Lung microvascular endothelial cell (primary cell): Measurements from ENCODE around the gene SLC24A4. TPM values are rescaled to one million over a fixed set of nuclear protein-coding genes. Genes with fewer than 3 reads are reported as not detected.
"Not testable (repeated sequence)": the region's sequence is repeated elsewhere in the genome, so short reads cannot be mapped to it uniquely, and the experiment has no call there.

Experiments used
- DNase-seq, 2 donors: peaks; one replicate each; pipeline versions ENCODE4 v3.0.0 to v3.0.0-alpha.2; 2010; ENCODE audit warnings: low read depth in 2 of 2
- total RNA-seq: library from RNA; depleted of rRNA; stranded (reverse); fragments of >200 nt; gene quantifications from 2 replicates; pipeline ENCODE4 v1.2.1, GENCODE V29; 2014

The SLC24A4 gene
- total RNA-seq, 1 donor from 2014 or later: under 0.01 TPM

- no peak for DNase-seq
Observed at GRCh38 chr14:92369097-92369496, 46.1 kb downstream of the SLC24A4 start.

DNA sequence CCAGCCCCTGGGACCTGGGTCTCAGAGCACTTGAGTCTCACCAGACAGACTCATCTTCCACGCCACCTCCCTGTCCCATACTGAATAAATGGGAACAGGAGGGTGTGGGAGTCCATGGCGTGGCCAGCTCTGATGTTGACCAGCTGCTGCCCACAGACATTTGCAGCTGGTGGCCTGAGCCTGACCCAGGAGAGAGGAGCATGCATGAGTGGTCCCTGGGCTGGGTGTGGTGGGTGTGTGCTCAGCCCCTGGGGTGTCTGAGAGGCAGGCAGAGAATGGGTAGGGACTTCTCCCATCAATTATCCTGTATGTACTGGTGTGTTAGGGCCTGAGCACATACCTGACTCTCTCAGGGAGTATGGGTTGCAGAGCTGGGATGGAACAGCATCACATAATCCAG is 49.3 kb downstream of the SLC24A4 start:
- DNase-seq: no peak

DNA sequence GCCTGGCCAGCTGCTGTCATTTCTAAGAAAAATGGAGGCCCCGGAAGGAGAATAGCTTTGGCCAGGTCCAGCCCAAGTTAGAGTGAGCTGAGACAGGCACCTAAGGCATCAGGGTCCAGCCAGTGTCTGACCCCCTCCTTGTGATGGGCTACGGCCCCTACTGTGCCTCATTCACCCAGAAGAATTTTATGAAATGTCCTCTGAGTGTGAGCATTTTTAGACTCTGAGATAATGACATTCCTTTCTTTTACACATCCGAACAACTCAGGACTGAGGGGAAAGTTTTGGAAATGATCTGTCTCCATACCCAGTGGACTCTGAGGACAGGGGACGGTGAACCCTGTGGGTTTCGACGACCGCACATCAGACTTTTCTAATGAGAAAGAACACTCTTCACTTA is 50.4 kb downstream of the SLC24A4 start:
- no peak for DNase-seq

- no peak for DNase-seq
Observed at GRCh38 chr14:92380131-92380530, 57.2 kb downstream of the SLC24A4 start.

DNA sequence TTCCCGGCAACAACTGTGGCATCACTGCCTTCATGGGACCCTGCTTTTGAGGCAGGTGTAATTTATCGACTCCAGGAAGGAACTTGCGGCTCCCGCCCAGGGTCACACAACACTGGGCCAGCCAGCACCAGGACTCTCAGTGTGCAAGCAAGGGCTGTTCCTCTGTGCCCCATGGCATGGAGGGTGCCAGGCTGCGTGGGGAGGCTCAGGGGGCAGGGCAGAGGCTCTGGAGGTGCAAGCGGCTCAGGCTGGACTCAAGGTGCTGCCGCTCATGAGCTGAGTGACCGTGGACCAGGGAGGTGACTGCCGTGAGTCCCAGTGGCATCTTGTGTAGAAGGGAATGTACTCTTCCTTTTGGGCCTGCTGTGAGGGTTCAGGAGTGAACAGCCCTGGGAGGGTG is 57.6 kb downstream of the SLC24A4 start:
- no peak for DNase-seq

- DNase-seq: peak in 1 of 2 donors; percentile 4
Observed at GRCh38 chr14:92382677-92383076, 59.7 kb downstream of the SLC24A4 start.

GRCh38 chr14:92383805-92384204 is 60.8 kb downstream of the SLC24A4 start:
- DNase-seq: no peak

DNA sequence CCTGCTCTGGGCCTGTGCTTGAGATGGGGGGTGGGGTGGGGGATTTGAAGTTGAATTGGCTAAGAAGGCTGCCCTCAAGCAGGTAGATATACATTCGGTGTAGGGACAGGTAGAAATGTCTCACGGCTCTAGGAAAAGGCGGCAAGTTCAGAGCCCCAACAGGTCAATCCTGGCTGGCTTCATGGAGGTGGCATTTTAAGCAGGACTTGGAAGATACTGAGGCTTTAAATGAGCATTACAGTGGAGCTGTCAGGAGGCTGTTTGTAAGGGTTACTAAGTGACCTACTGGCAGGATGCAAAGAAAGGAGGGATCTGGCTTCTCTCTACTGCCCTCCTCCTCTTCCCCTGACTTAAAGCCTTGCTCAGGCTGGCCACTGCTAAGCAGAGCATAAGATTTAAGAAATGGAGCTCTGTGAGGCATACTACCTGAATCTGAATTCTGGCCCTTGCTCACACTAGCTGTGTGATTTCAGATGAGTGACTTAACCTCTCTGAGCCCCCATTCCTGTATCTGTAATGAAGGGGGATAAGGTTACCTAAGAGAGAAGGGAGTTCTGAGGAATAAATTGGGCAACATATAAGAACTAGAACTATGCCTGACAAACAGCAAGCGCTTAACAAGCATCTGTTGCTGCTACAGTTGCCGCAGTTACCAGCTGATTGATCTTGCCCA is 61.6 kb downstream of the SLC24A4 start:
- DNase-seq: no peak

GRCh38 chr14:92385561-92385960 is 62.6 kb downstream of the SLC24A4 start:
- DNase-seq: no peak

- DNase-seq: no peak
Observed at GRCh38 chr14:92386165-92386564, 63.2 kb downstream of the SLC24A4 start.

- no peak for DNase-seq
Observed at GRCh38 chr14:92386637-92387036, 63.7 kb downstream of the SLC24A4 start.

DNA sequence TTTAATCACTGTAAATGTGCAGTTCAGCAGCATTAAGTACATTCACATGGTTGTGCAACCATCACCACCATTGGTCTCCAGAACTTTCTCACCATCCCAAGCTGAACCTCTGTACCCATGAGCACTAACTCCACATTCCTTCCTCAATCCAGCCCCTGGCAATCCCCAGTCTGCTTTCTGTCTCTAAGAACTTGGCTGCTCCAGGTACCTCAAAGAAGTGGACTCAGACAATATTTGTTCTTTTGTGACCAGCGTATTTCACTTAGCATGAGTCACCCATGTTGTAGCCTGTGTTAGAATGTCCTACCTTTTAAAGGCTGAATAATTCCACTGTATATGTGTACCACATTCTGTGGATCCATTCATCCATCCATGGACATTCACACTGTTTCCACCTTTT is 64.6 kb downstream of the SLC24A4 start:
- no peak for DNase-seq

DNA sequence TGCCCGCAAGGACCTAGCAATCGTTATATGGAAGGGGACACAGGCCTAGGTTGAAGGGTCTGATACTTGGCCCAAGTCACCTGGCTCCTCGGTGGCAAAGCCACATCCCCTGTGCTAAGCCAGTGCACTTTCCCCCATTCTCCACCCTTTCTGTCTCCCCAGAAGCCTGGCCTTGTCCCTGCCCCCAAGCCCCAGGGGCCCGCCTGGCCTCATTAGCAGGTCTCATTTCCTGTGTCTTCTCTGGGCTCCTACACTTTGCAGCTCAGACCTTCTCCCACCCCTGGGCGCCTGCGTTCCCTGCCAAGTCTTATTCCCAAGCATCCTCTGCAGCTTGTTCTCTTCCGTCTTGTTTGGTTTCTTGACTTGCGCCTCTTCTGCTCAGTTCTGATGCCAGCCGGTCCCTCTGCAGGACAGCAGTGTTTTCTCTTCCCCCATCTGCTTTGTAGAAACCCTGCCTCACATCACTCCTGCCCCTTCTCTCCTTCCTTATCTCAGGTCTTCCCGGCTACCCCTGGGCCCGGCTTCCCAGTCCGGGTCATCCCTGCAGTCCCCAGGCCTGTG is 66.7 kb downstream of the SLC24A4 start:
- DNase-seq: no peak

DNA sequence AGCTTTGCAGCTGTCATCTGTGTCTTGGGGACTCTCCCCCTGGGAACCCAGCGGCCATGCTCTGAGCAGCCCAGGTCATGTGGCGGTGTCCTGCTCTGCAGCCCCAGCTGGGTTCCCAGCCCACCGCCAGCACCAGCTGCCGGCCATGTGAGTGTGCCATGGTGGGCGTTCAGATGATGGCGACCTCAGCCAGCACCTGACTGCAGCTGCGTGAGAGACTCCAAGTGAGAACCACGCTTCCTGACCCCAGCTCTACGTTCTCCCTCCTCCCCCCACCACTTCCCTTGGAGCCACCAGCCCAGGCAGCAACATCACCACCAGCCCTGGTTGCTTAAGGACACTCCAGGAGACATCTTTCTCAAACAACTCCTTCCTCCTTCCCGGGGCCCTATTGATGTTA is 68.8 kb downstream of the SLC24A4 start:
- DNase-seq: no peak

DNA sequence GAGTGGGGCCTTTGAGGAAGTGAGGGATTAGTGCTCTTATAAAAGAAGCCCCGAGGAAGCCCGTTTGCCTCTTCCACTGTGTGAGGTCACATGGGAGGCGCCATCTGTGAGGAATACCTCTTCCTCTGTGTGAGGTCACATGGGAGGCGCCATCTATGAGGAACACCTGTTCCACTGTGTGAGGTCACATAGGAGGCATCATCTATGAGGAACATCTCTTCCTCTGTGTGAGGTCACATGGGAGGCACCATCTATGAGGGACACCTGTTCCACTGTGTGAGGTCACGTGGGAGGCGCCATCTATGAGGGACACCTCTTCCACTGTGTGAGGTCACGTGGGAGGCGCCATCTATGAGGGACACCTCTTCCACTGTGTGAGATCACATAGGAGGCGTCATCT is 69.7 kb downstream of the SLC24A4 start:
- no peak for DNase-seq

DNA sequence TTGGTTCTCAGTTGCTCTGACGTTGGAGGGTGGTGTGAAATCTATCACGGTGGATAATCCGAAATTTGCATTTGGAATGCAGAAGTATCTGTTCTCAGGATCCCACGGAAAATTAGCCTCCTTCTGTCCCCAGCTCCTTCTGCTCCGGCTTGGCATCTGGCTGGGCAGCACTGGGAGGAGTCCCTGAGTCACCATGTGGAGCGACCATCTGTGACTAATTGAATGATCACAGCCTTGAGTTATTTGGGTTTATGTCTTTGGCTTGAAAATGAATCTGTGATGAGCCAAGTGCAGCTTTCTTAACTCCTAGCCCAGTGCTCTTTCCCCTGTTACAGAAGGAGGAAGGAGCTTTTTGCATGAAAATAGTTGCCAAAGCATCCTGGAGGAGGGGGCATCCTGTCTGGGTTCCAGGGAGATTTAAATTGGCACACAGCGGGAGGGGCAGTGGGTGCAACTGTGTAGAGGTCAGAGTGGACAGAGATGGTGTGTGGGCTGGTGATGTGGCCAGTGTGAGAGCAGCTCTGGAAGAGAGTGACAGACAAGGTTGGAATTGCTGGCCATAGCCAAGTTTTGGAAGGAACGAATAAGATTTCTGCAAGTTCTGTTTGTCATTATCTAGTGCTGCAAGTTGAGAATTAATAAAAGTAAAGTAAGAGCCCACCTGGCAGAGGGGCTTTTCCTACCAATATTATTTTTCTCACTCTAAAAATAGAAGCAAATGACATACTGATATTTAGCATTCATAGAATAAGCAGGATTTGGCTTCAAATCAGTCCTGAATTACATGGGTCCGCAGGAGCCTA is 74.4 kb downstream of the SLC24A4 start:
- peak in 1 of 2 donors; percentile 11 for DNase-seq

DNA sequence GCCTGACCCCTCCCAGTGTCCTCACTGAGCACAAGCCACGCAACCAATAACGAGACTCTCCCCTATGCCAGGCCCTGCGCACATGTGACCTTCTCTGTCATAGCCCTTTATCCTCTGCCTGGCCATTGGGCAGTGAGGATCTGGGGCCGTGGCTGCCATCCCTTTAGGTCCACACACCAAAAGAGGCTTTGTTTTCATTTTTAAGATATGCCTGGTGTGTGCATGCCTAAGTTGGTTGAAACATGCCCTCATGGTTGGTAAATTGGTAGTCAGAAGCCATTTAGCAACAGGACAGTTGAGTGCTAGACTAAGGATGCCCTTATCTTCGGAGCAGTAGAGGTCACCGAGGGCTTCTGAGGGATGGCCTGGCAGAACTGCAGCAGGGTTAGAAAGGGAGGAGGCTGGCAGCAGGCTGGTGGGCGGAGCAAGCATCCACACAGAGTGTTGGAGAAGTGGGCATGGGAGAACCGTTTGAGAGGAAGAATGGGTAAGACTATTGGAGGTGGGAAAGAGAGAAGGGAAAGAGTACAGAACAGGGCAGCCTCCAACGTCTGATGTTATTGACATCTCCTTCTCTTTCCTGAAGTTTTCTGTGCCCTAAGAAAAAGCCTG is 75.1 kb downstream of the SLC24A4 start:
- no peak for DNase-seq

- DNase-seq: no peak
Observed at GRCh38 chr14:92398888-92399636, 76.1 kb downstream of the SLC24A4 start.

DNA sequence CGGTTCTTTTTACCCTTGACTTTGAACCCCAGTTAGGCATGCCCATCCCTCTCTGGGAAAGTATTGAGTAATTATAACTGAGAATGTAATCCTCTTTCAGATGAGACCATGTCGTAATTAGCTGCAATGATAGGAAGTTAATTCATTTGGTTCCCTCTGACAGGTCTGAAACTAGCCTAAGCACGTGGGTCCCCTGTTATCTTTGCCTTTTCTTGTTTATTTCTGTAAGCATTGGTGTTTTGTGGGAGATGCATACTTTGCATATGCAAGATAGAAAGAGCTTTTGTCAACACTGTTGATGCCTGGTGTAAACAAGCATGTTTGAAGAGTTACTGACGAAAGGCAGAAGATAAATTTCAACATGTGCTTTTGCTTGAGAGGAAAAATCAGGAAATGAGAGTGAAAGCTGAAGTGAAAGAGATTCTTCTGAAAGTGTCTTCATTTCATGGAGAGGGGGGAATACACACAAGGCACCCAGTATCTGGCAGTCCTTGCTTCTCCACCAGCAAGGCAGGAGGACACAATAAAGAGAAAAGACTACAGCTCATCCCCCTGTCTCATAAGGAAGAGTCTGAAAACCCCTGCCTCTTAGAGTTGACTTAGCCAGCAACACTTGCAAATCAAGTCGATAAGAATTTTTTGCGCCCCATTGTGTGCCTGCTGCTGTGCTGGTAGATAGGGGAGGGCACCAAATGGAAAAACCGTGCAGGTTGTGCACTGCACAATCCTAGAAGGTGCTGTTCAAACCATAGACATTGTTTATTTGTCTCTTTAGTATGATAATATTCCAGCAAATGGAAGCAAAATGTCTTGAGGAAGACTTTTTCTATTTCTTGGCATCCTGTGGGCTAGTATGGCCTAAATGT is 77.8 kb downstream of the SLC24A4 start:
- no peak for DNase-seq

DNA sequence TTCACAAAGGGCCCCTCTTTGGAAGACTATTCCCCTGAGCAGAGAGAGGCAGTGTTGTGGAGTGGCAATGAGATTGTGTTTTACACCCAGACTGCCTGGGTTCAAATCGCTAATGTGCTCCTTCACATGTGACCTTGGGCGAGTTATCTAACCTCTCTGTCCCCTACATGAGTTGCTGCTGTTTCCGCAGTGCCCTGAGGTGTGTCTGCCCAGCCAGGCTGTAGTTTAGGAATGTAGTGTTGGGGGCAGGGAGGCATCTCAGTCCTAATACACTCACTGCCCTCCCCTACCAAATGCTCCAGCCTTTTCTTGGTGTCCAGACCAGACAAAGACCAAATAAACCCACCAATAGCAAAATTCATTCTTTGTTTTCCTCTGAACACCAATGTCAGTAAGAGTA is 78.6 kb downstream of the SLC24A4 start:
- DNase-seq: no peak

DNA sequence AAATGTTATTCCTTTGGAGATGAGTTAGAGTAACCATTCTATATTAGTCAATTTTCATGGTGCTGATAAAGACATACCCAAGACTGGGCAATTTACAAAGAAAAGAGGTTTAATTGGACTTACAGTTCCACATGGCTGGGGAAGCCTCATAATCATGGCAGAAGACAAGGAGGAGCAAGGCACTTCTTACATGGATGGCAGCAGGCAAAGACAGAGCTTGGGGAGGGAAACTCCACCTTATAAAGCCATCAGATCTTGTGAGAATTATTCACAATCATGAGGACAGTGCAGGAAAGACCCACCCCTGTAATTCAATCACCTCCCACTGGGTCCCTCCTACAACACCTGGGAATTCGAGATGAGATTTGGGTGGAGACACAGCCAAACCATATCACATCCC is 79.5 kb downstream of the SLC24A4 start:
- DNase-seq: not testable (repeated sequence)
